GM21717 (cell line): ENCODE measurements around the gene OR56B1.

Experiments
- ATAC-seq: cut with Tn5 transposase; IDR thresholded peaks from one replicate; pipeline ENCODE4 v1.9.1; 2021; ENCODE audit warnings: mild to moderate bottlenecking, moderate library complexity; ENCODE audit not compliant: unreplicated experiment

Gene OR56B1

GRCh38 chr11:5726351-5726750 is 9.9 kb upstream of the OR56B1 start:
- ATAC-seq = no peak

DNA sequence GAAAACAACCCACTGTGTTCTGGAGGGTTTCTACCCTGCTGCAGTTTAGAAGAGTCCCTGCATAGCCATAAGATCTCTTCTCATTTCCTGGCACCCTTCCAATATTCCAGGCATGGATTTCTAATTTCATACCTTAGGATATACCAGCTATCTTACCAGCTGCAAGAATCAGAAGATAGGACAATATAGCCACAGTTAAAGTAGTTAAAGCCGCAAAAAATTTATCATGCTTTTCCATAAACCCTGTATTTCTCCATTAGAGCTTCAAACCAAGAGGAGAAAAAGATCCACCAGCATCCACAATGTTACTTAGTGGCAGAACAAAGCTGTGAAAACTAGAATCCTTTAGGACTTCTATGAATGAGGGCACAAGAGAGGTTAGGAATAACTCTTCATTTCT is 8.6 kb upstream of the OR56B1 start:
- no peak for ATAC-seq

- ATAC-seq = no peak
Measured at GRCh38 chr11:5737091-5737490, 843 bp downstream of the OR56B1 start.

DNA sequence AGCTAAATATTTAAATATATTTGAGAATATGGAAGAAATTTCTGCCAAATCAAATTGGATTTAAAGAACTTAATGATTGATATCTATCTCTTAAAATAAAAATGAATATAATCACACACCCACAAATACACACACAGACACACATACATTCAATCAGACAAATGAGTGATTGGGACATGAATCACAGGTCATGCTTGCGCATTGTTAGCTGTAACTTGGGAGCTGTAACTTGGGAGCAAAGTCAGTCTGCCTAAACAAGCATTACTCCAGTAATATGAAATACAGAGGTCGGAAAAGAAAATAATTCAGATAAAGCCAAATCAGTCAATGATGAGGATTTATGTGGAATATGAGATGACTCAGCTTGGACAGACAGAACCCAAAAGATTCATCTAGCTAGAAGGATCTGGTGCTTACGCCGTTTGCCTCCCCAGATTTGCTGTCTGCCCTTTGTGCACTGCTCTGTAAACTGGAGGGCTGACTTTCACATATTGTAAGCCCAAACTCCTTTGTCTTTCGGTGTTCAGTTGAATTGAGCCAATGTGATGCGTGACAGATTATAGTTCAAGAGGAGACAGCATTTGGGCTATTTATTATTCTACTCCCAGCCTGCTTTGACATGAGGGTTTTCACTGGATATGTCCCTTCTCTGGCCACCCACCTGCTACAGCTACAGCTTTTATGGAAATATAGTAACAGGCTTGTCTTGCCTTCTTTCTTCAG is 1.6 kb downstream of the OR56B1 start:
- no peak for ATAC-seq

- no peak for ATAC-seq
Measured at GRCh38 chr11:5738431-5738830, 2.2 kb downstream of the OR56B1 start.

DNA sequence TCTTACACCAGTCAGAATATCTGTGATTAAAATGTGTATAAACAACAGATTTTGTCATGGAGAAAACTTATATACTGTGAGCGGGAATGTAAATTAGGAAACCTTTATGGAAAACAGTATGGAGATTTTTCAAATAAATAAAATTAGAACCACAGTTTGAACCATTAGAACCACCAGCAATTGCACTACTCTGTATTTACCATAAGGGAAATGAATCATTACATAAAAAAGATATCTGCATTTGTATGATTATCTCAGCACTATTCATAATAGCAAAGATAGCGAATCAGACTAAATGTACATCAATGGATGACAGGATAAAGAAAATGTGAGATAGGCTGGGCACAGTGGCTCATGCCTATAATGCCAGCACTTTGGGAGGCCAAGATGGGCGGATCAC is 10.4 kb downstream of the OR56B1 start:
- ATAC-seq = no peak

DNA sequence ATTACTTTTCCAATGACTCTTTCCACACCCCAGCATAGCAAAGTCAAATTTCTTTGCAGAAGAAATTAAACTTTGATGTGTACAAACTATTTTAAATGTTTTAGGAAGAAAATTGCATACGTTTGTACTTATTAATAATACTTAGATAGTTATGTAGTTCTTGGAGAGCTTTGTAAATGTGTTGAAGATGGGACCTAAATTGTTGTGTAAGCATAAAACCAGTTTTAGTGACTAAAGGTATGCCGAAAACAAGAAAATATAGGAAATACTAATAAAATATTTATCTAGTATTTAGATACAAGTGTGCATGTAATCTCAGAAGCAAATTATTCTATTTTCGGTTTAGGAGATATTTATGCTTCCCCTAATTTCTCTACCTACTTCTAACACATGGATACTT is 13.6 kb downstream of the OR56B1 start:
- ATAC-seq = no peak

GRCh38 chr11:5753943-5754342 is 17.7 kb downstream of the OR56B1 start, which contains the start of gene OR52N4:
TSS of gene OR52N4 (plus strand) at chr11:5754243. CDS start at chr11:5754741, 498 bp downstream.
- ATAC-seq = no peak

GRCh38 chr11:5767056-5767455 is 30.8 kb downstream of the OR56B1 start:
- ATAC-seq = no peak

- ATAC-seq = no peak
Measured at GRCh38 chr11:5783255-5783654, 47.0 kb downstream of the OR56B1 start, which contains the start of gene OR52N5. TSS of gene OR52N5 (minus strand) at chr11:5783355. CDS start at chr11:5778634, 4,721 bp downstream.
